Measurements from ENCODE around the gene CACNA1B. TPM values are rescaled to one million over a fixed set of nuclear protein-coding genes. Genes with fewer than 3 reads are reported as not detected.
"Not testable (repeated sequence)": the region's sequence is repeated elsewhere in the genome, so short reads cannot be mapped to it uniquely, and the experiment has no call there.

Gene CACNA1B
- total and polyA plus RNA-seq, 2 donors (not counting 1 experiment from before 2014, with no cell fraction given), result 0.01 to 0.17 TPM

- no peak for DNase-seq (ENCODE audit: low read depth in 2 of 2)
- Histone ChIP-seq H4K20me1 (ENCODE audit: control insufficient read depth, extremely low read depth, insufficient read depth, low read length) (no peaks in the 10 kb centered on the region), H3K27me3 (ENCODE audit: control insufficient read depth, insufficient read depth, low read length) (no peaks in the 10 kb centered on the region), H3K27ac (ENCODE audit: insufficient read depth, low read length) (no peak overlapping the region), H3K4me1 (ENCODE audit: control insufficient read depth, extremely low read depth, insufficient read depth, low read length) (no peaks in the 10 kb centered on the region), H3K79me2 (ENCODE audit: control insufficient read depth, insufficient read depth, low read length) (no peaks in the 10 kb centered on the region), H3K9ac (ENCODE audit: insufficient read depth, low read length) (no peak overlapping the region), H2AFZ (ENCODE audit: low read length) (no peak overlapping the region), H3K4me3 (replicated peaks in 1 of 4; ENCODE audit: control extremely low read depth in 1 of 4, insufficient read depth in 1 of 4, low read depth in 3 of 4, low read length in 4 of 4) (no peak overlapping the region), H3K4me2 (ENCODE audit: extremely low read depth, insufficient read depth, low read length) (no peak overlapping the region), H3K9me3 (ENCODE audit: control insufficient read depth, insufficient read depth, low read depth, low read length) (no peaks in the 10 kb centered on the region), H3K36me3 (ENCODE audit: control insufficient read depth, insufficient read depth, low read length) (no peaks in the 10 kb centered on the region)
- no peak for TF ChIP-seq CTCF (conservative IDR thresholded peaks at IDR 0.05 in 1 of 2, IDR thresholded peaks at IDR 0.05 in 1 of 2; ENCODE audit: low read depth in 1 of 2, low read length in 2 of 2)
- TF ChIP-seq EZH2 (IDR thresholded peaks at IDR 0.05; ENCODE audit: low read length, missing control alignments), result no peak
Measured at GRCh38 chr9:138111607-138112006, 234.0 kb downstream of the CACNA1B start.

- H3K9me3 ChIP-seq (ENCODE audit: control insufficient read depth, insufficient read depth, low read depth, low read length), result no peaks in the 10 kb centered on the region
- no peaks in the 10 kb centered on the region for H4K20me1 ChIP-seq (ENCODE audit: control insufficient read depth, extremely low read depth, insufficient read depth, low read length)
- TF ChIP-seq CTCF (conservative IDR thresholded peaks at IDR 0.05 in 1 of 2, IDR thresholded peaks at IDR 0.05 in 1 of 2; ENCODE audit: low read depth in 1 of 2, low read length in 2 of 2), result no peak
- no peak overlapping the region for H3K9ac ChIP-seq (ENCODE audit: insufficient read depth, low read length)
- no peak overlapping the region for H3K27ac ChIP-seq (ENCODE audit: insufficient read depth, low read length)
- H3K4me2 ChIP-seq (ENCODE audit: extremely low read depth, insufficient read depth, low read length), result no peak overlapping the region
- no peak overlapping the region for H3K4me3 ChIP-seq (replicated peaks in 1 of 4; ENCODE audit: control extremely low read depth in 1 of 4, insufficient read depth in 1 of 4, low read depth in 3 of 4, low read length in 4 of 4)
- no peak overlapping the region for H2AFZ ChIP-seq (ENCODE audit: low read length)
- H3K4me1 ChIP-seq (ENCODE audit: control insufficient read depth, extremely low read depth, insufficient read depth, low read length), result no peaks in the 10 kb centered on the region
- H3K27me3 ChIP-seq (ENCODE audit: control insufficient read depth, insufficient read depth, low read length), result no peaks in the 10 kb centered on the region
- H3K36me3 ChIP-seq (ENCODE audit: control insufficient read depth, insufficient read depth, low read length), result no peaks in the 10 kb centered on the region
- no peak for DNase-seq (ENCODE audit: low read depth in 2 of 2)
- H3K79me2 ChIP-seq (ENCODE audit: control insufficient read depth, insufficient read depth, low read length), result no peaks in the 10 kb centered on the region
Measured at GRCh38 chr9:138112090-138112748, 234.6 kb downstream of the CACNA1B start.

DNA sequence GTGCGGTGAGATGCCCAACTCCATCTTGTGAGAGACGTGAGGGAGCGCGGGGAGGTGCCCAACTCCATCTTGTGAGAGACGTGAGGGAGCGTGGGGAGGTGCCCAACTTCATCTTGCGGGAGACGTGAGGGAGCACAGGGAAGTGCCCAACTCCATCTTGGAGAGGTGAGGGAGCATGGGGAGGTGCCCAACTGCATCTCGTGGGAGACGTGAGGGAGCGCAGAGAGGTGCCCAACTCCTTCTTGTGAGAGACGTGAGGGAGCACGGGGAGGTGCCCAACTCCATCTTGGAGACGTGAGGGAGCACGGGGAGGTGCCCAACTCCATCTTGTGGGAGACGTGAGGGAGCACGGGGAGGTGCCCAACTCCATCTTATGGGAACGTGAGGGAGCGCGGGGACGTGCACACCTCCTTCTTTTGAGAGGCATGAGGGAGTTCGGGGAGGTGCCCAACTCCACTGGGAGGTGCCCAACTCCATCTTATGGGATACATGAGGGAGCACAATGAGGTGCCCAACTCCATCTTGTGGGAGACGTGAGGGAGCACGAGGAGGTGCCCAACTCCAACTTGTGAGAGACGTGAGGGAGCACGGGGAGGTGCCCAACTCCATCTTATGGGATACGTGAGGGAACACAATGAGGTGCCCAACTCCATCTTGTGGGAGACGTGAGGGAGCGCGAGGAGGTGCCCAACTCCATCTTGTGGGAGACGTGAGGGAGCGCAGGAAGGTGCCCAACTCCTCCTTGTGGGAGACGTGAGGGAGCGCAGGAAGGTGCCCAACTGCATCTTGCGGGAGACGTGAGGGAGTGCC lies 235.4 kb downstream of the CACNA1B start:
- DNase-seq (ENCODE audit: low read depth in 2 of 2), result no peak
- TF ChIP-seq EZH2 (IDR thresholded peaks at IDR 0.05; ENCODE audit: low read length, missing control alignments) (no peak), CTCF (conservative IDR thresholded peaks at IDR 0.05 in 1 of 2, IDR thresholded peaks at IDR 0.05 in 1 of 2; ENCODE audit: low read depth in 1 of 2, low read length in 2 of 2) (no peak)
- Histone ChIP-seq H3K9ac (ENCODE audit: insufficient read depth, low read length) (no peak overlapping the region), H3K27me3 (ENCODE audit: control insufficient read depth, insufficient read depth, low read length) (no peaks in the 10 kb centered on the region), H3K36me3 (ENCODE audit: control insufficient read depth, insufficient read depth, low read length) (no peaks in the 10 kb centered on the region), H3K79me2 (ENCODE audit: control insufficient read depth, insufficient read depth, low read length) (no peaks in the 10 kb centered on the region), H2AFZ (ENCODE audit: low read length) (no peak overlapping the region), H3K27ac (ENCODE audit: insufficient read depth, low read length) (no peak overlapping the region), H3K4me2 (ENCODE audit: extremely low read depth, insufficient read depth, low read length) (no peak overlapping the region), H3K4me1 (ENCODE audit: control insufficient read depth, extremely low read depth, insufficient read depth, low read length) (no peaks in the 10 kb centered on the region), H3K9me3 (ENCODE audit: control insufficient read depth, insufficient read depth, low read depth, low read length) (no peaks in the 10 kb centered on the region), H3K4me3 (replicated peaks in 1 of 4; ENCODE audit: control extremely low read depth in 1 of 4, insufficient read depth in 1 of 4, low read depth in 3 of 4, low read length in 4 of 4) (no peak overlapping the region), H4K20me1 (ENCODE audit: control insufficient read depth, extremely low read depth, insufficient read depth, low read length) (no peaks in the 10 kb centered on the region)

- H2AFZ ChIP-seq (ENCODE audit: low read length); H3K27ac ChIP-seq (ENCODE audit: insufficient read depth, low read length); H3K4me3 ChIP-seq (replicated peaks in 1 of 4; ENCODE audit: control extremely low read depth in 1 of 4, insufficient read depth in 1 of 4, low read depth in 3 of 4, low read length in 4 of 4); H3K27me3 ChIP-seq (ENCODE audit: control insufficient read depth, insufficient read depth, low read length); H3K9me3 ChIP-seq (ENCODE audit: control insufficient read depth, insufficient read depth, low read depth, low read length); H3K4me2 ChIP-seq (ENCODE audit: extremely low read depth, insufficient read depth, low read length); H3K9ac ChIP-seq (ENCODE audit: insufficient read depth, low read length); H3K79me2 ChIP-seq (ENCODE audit: control insufficient read depth, insufficient read depth, low read length); DNase-seq (ENCODE audit: low read depth in 2 of 2); H4K20me1 ChIP-seq (ENCODE audit: control insufficient read depth, extremely low read depth, insufficient read depth, low read length); H3K4me1 ChIP-seq (ENCODE audit: control insufficient read depth, extremely low read depth, insufficient read depth, low read length); H3K36me3 ChIP-seq (ENCODE audit: control insufficient read depth, insufficient read depth, low read length): not testable (repeated sequence)
Measured at GRCh38 chr9:138113701-138114325, 236.2 kb downstream of the CACNA1B start.

Data from fibroblast of lung (primary cell).